Kidney epithelial cell (primary cell): ENCODE data around the gene TECTB. TPM values are rescaled to one million over a fixed set of nuclear protein-coding genes. Genes with fewer than 3 reads are reported as not detected.

Experiments
- DNase-seq: peaks from one replicate; pipeline ENCODE4 v3.0.0-alpha.2; 2010; ENCODE audit warnings: low read depth
- H3K27me3 ChIP-seq: 2 replicates; pipeline ENCODE4 v1.6.0; 2011; ENCODE audit warnings: low read length; ENCODE audit not compliant: control insufficient read depth, insufficient read depth
- H3K36me3 ChIP-seq: 2 replicates; pipeline ENCODE4 v1.5.1; 2011; ENCODE audit warnings: low read length; ENCODE audit not compliant: control insufficient read depth, insufficient read depth
- H3K4me3 ChIP-seq: 2 replicates; pipeline ENCODE4 v1.5.1; 2011; ENCODE audit warnings: low read depth, mild to moderate bottlenecking, control low read depth, low read length
- total RNA-seq: library from RNA; depleted of rRNA; stranded (reverse); fragments of >200 nt; gene quantifications from 2 replicates; pipeline ENCODE4 v1.2.3, GENCODE V29; 2015
- TF ChIP-seq, protein P1 (sequence below): IDR thresholded peaks from 2 replicates; pipeline ENCODE4 v1.5.1; 2011; ENCODE audit warnings: mild to moderate bottlenecking, moderate library complexity, low read length, control low read depth, inconsistent platforms; ENCODE audit not compliant: insufficient read depth, poor library complexity, severe bottlenecking

The TECTB gene
- total RNA-seq, 1 donor from 2014 or later: not detected

DNA sequence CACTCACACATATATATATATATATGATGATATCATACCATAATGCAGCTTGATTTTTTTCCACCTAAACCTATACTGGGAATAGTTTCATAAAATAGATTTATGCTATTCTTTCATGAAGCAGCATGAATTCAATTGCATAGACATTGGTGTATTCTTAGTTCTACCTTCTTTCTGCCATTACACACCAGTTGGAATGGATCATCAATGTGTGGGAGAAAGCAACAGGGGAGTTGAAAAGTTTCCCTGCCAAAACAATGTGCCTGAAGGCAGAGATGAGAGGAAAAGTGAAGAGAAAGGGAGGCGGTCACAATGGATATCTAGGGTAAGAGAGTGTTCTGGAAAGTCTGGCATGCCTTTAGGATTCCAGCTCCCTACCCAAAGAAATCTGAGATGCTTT, 65.6 kb downstream of the TECTB start:
- Histone ChIP-seq H3K27me3 (no peaks in the 10 kb centered on the region), H3K36me3 (no peaks in the 10 kb centered on the region), H3K4me3 (no peak overlapping the region)
- no peak for DNase-seq
- TF ChIP-seq, protein P1, sequence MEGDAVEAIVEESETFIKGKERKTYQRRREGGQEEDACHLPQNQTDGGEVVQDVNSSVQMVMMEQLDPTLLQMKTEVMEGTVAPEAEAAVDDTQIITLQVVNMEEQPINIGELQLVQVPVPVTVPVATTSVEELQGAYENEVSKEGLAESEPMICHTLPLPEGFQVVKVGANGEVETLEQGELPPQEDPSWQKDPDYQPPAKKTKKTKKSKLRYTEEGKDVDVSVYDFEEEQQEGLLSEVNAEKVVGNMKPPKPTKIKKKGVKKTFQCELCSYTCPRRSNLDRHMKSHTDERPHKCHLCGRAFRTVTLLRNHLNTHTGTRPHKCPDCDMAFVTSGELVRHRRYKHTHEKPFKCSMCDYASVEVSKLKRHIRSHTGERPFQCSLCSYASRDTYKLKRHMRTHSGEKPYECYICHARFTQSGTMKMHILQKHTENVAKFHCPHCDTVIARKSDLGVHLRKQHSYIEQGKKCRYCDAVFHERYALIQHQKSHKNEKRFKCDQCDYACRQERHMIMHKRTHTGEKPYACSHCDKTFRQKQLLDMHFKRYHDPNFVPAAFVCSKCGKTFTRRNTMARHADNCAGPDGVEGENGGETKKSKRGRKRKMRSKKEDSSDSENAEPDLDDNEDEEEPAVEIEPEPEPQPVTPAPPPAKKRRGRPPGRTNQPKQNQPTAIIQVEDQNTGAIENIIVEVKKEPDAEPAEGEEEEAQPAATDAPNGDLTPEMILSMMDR: no peak

- TF ChIP-seq, protein P1: no peak
- Histone ChIP-seq H3K4me3 (no peak overlapping the region), H3K36me3 (no peaks in the 10 kb centered on the region), H3K27me3 (no peaks in the 10 kb centered on the region)
- no peak for DNase-seq
Measured at GRCh38 chr10:112349521-112350085, 66.4 kb downstream of the TECTB start.

DNA sequence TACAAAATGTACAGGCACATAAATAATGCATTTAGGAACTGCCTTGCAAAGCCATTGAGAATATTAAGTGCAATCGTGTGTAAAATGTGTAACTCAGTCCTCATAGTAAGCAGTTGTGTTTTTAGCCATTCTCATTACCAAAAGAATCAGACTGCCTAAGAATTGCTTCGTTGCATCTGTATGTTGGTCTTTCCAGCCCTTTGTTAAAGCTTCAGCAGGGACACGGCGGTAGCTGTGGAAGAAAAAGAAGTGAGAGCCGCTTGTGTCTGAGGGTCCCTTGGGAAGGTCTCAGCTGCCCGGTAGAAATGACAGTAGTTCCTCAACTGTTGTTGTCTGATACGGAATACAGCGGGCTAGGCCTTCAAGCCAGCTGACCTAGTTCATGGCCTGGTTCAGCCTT, 67.9 kb downstream of the TECTB start:
- TF ChIP-seq, protein P1: no peak
- H3K27me3 ChIP-seq: no peaks in the 10 kb centered on the region
- no peak overlapping the region for H3K4me3 ChIP-seq
- DNase-seq: no peak
- H3K36me3 ChIP-seq: no peaks in the 10 kb centered on the region

GRCh38 chr10:112352044-112352443, 68.8 kb downstream of the TECTB start:
- TF ChIP-seq, protein P1: no peak
- Histone ChIP-seq H3K4me3 (no peak overlapping the region), H3K27me3 (no peaks in the 10 kb centered on the region), H3K36me3 (no peaks in the 10 kb centered on the region)
- DNase-seq: no peak

DNA sequence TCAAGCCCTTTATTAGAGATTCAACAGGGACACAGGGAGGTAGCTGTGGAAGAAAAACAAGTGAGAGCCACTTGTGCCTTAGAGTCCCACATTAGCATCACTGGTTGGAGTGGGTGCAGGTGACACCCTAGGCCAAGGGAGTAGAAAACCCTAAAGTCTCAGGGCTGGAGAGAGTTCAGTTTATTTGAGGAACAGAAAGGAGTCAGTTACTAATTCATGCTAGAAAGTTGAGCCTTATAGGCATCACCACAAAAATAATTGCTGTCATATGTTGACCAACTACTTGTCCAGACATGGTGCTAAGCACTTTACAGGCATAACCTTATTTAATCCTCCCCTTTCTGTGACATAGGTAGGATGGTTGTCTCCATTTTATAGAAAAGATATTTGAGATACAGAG, 69.8 kb downstream of the TECTB start:
- H3K36me3 ChIP-seq: no peaks in the 10 kb centered on the region
- DNase-seq: no peak
- TF ChIP-seq, protein P1: no peak
- H3K4me3 ChIP-seq: no peak overlapping the region
- H3K27me3 ChIP-seq: no peaks in the 10 kb centered on the region

Other genes starting within 250 kb of the TECTB start
- gene GPAM, start 99.6 kb upstream of the TECTB start, total RNA-seq: 9.2 and 9.4 TPM in 2 replicates
- 0.55 and 1.5 TPM in 2 replicates for gene ACSL5, start 90.7 kb downstream of the TECTB start, total RNA-seq
- 19.0 and 21.8 TPM in 2 replicates for gene ZDHHC6, start 163.5 kb downstream of the TECTB start, total RNA-seq
- gene VTI1A, start 163.8 kb downstream of the TECTB start, total RNA-seq: 45.7 and 47.3 TPM in 2 replicates